ENCODE measurements around the gene SUCNR1.
A peak's percentile ranks its signal among the peaks of the same experiment; 100 is the strongest.
"Not testable (repeated sequence)": the region's sequence is repeated elsewhere in the genome, so short reads cannot be mapped to it uniquely, and the experiment has no call there.

The SUCNR1 gene

GRCh38 chr3:151841801-151842200 lies 31.6 kb upstream of the SUCNR1 start:
- TF ChIP-seq CTCF (conservative IDR thresholded peaks at IDR 0.05; ENCODE audit: low read depth, low read length): no peak
- DNase-seq (ENCODE audit: low read depth): peak; percentile 42
- H3K4me3 ChIP-seq (ENCODE audit: low read depth, low read length): no peak overlapping the region

GRCh38 chr3:151843275-151843674 lies 30.2 kb upstream of the SUCNR1 start:
- H3K4me3 ChIP-seq (ENCODE audit: low read depth, low read length): no peak overlapping the region
- TF ChIP-seq CTCF (conservative IDR thresholded peaks at IDR 0.05; ENCODE audit: low read depth, low read length): no peak
- peak; percentile 12 for DNase-seq (ENCODE audit: low read depth)

GRCh38 chr3:151845306-151845905 lies 28.0 kb upstream of the SUCNR1 start:
- no peak for TF ChIP-seq CTCF (conservative IDR thresholded peaks at IDR 0.05; ENCODE audit: low read depth, low read length)
- DNase-seq (ENCODE audit: low read depth): no peak
- H3K4me3 ChIP-seq (ENCODE audit: low read depth, low read length): no peak overlapping the region

GRCh38 chr3:151850065-151850464 lies 23.4 kb upstream of the SUCNR1 start:
- H3K4me3 ChIP-seq (ENCODE audit: low read depth, low read length); DNase-seq (ENCODE audit: low read depth): not testable (repeated sequence)

GRCh38 chr3:151852074-151852811 lies 21.2 kb upstream of the SUCNR1 start:
- DNase-seq (ENCODE audit: low read depth): no peak
- H3K4me3 ChIP-seq (ENCODE audit: low read depth, low read length): no peak overlapping the region
- no peak for TF ChIP-seq CTCF (conservative IDR thresholded peaks at IDR 0.05; ENCODE audit: low read depth, low read length)

GRCh38 chr3:151856118-151856517 lies 17.3 kb upstream of the SUCNR1 start:
- no peak for DNase-seq (ENCODE audit: low read depth)
- H3K4me3 ChIP-seq (ENCODE audit: low read depth, low read length): no peak overlapping the region
- no peak for TF ChIP-seq CTCF (conservative IDR thresholded peaks at IDR 0.05; ENCODE audit: low read depth, low read length)

GRCh38 chr3:151856641-151857040 lies 16.8 kb upstream of the SUCNR1 start:
- TF ChIP-seq CTCF (conservative IDR thresholded peaks at IDR 0.05; ENCODE audit: low read depth, low read length): no peak
- no peak overlapping the region for H3K4me3 ChIP-seq (ENCODE audit: low read depth, low read length)
- no peak for DNase-seq (ENCODE audit: low read depth)

Data from choroid plexus epithelial cell (primary cell).